Upper lobe of left lung (tissue), 4 donors: ENCODE measurements around the gene FTO.

Experiments
- POLR2A ChIP-seq, 4 donors: fragments of 450-650 bp; IDR thresholded peaks; one replicate each; pipeline ENCODE4 v1.5.1; 2016 to 2017; ENCODE audit warnings: antibody characterized with exemption in 4 of 4, mild to moderate bottlenecking in 2 of 4
- POLR2AphosphoS5 ChIP-seq, 2 donors: sonication (generic); formaldehyde crosslinking; IDR thresholded peaks; one replicate each; pipeline ENCODE4 v1.5.1; 2017; ENCODE audit warnings: antibody characterized with exemption in 2 of 2
- TF ChIP-seq, protein P1 (sequence below), 6 experiments: fragments of 450-650 bp in 4 of 6; fragments of 200-600 bp in 2 of 6; sonication (generic) in 2 of 6; IDR thresholded peaks; one replicate each; pipeline ENCODE4 v1.5.1; 2016 to 2019; ENCODE audit warnings: antibody characterized with exemption in 6 of 6

DNA sequence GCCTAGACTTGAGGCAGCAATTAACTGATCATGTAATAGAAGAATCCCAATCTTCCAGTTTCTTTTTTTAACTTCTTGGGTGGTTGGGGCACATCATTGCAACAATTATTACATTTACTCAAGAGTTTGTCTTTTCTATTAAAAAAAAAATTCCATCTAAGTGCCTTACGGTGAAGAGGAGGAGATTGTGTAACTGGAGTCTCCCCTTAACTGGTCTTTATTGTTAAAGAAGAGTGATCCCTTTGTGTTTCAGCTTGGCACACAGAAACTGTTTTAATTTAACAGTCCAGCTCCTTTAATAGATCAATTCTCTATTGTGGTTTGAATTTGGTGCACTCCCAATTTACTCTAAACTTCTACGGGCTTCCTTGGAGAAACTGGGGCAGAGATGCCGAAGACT lies 75.2 kb downstream of the FTO start:
- TF ChIP-seq, protein P1, sequence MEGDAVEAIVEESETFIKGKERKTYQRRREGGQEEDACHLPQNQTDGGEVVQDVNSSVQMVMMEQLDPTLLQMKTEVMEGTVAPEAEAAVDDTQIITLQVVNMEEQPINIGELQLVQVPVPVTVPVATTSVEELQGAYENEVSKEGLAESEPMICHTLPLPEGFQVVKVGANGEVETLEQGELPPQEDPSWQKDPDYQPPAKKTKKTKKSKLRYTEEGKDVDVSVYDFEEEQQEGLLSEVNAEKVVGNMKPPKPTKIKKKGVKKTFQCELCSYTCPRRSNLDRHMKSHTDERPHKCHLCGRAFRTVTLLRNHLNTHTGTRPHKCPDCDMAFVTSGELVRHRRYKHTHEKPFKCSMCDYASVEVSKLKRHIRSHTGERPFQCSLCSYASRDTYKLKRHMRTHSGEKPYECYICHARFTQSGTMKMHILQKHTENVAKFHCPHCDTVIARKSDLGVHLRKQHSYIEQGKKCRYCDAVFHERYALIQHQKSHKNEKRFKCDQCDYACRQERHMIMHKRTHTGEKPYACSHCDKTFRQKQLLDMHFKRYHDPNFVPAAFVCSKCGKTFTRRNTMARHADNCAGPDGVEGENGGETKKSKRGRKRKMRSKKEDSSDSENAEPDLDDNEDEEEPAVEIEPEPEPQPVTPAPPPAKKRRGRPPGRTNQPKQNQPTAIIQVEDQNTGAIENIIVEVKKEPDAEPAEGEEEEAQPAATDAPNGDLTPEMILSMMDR (IDR thresholded peaks at IDR 0.05): no peak
- TF ChIP-seq POLR2A (IDR thresholded peaks at IDR 0.05) (no peak), POLR2AphosphoS5 (IDR thresholded peaks at IDR 0.05) (no peak)
